Spleen (tissue), 11 donors: ENCODE data around the gene FAM78B. TPM values are rescaled to one million over a fixed set of nuclear protein-coding genes. Genes with fewer than 3 reads are reported as not detected.

Source experiments
- DNase-seq: peaks from one replicate; pipeline ENCODE4 v3.0.0-alpha.2; 2020
- H3K27ac ChIP-seq, 8 donors: fragments of 200-600 bp; sonication (generic) in 7 of 8; 1 replicate in 4 of 8; 2 replicates in 4 of 8; pipeline versions ENCODE4 v1.5.0 to v1.8.0; 2016 to 2021; ENCODE audit warnings: inconsistent platforms in 4 of 8, mild to moderate bottlenecking in 4 of 8, moderate library complexity in 1 of 8
- H3K27me3 ChIP-seq, 7 donors: fragments of 200-600 bp; sonication (generic) in 6 of 7; replicated peaks in 1 of 7; 1 replicate in 4 of 7; 2 replicates in 3 of 7; pipeline versions ENCODE4 v1.5.0 to v1.8.0; 2016 to 2021; ENCODE audit warnings: inconsistent platforms in 3 of 7, mild to moderate bottlenecking in 1 of 7
- H3K36me3 ChIP-seq, 6 donors: fragments of 200-600 bp; sonication (generic) in 5 of 6; 1 replicate in 4 of 6; 2 replicates in 2 of 6; pipeline versions ENCODE4 v1.5.0 to v1.8.0; 2016 to 2021; ENCODE audit warnings: inconsistent platforms in 2 of 6
- H3K4me1 ChIP-seq, 6 donors: fragments of 200-600 bp; sonication (generic) in 5 of 6; 1 replicate in 3 of 6; 2 replicates in 3 of 6; pipeline versions ENCODE4 v1.5.0 to v1.8.0; 2016 to 2021; ENCODE audit warnings: inconsistent platforms in 3 of 6
- H3K4me3 ChIP-seq, 8 donors: fragments of 200-600 bp; sonication (generic) in 7 of 8; 1 replicate in 4 of 8; 2 replicates in 4 of 8; pipeline versions ENCODE4 v1.5.0 to v1.8.0; 2016 to 2021; ENCODE audit warnings: inconsistent platforms in 4 of 8, mild to moderate bottlenecking in 4 of 8, moderate library complexity in 2 of 8
- H3K9me3 ChIP-seq, 8 donors: fragments of 200-600 bp; sonication (generic) in 7 of 8; 1 replicate in 4 of 8; 2 replicates in 4 of 8; pipeline versions ENCODE4 v1.5.0 to v1.8.0; 2016 to 2021; ENCODE audit warnings: inconsistent platforms in 4 of 8
- POLR2A ChIP-seq, 3 donors: fragments of 450-650 bp; IDR thresholded peaks; one replicate each; pipeline ENCODE4 v1.5.1; 2017; ENCODE audit warnings: antibody characterized with exemption in 3 of 3, mild to moderate bottlenecking in 1 of 3
- POLR2AphosphoS5 ChIP-seq, 3 donors: sonication (generic); formaldehyde crosslinking; IDR thresholded peaks; one replicate each; pipeline ENCODE4 v1.5.1; 2017; ENCODE audit warnings: antibody characterized with exemption in 3 of 3
- WGBS, 5 donors: extraction: QIAGEN DNeasy Blood & Tissue Kit in 3 of 5; methylation state at CpG; one replicate each; pipeline versions ENCODE4 v1.1.5 to v1.1.7; 2013 to 2018; 5-methylcytosine and 5-hydroxymethylcytosine counted together
- intact Hi-C: fragments of 100-400 bp; cut with DNase I; formaldehyde crosslinking; loops from one replicate; pipeline ENCODE4 v1.15.0; 2023; ENCODE audit warnings: low total_unique reads
- polyA plus RNA-seq, 3 donors: library from polyadenylated mRNA; stranded (reverse); fragments of 200-250 nt; gene quantifications; one replicate each; pipeline ENCODE4 v1.2.1, GENCODE V29; 2013
- total RNA-seq, 7 donors: library from RNA; depleted of rRNA in 3 of 7; stranded (reverse); fragments of >200 nt in 3 of 7; fragmentation: NEBNext Ultra II Directional in 4 of 7; extraction: Animal tissue kit (Norgen Biotek cat#: 25700) in 4 of 7; gene quantifications; one replicate each; pipeline versions ENCODE4 v1.1.0 to v1.2.1, GENCODE V29; 2016 to 2021
- TF ChIP-seq, protein P1 (sequence below), 11 experiments: fragments of 200-600 bp in 7 of 11; fragments of 450-650 bp in 4 of 11; sonication (generic) in 4 of 11; IDR thresholded peaks in 8 of 11; conservative IDR thresholded peaks in 3 of 11; 1 replicate in 7 of 11; 2 replicates in 4 of 11; pipeline versions ENCODE4 v1.4.0 to v1.8.0; 2016 to 2021; ENCODE audit warnings: antibody characterized with exemption in 11 of 11, inconsistent platforms in 4 of 11, mild to moderate bottlenecking in 1 of 11
- donor health status: healthy with polysubstance abuse.
- donor health status: DM: no; HTN: no; CAD: no; lungs with moderate emphysema.
- donor health status: DM: no; HTN: no; CAD: no.
- donor health status: Bipolar disorder and iron deficiency.
- donor health status: healthy.
- donor health status: DM: no; HTN: no; CAD: no.
- donor health status: DM: yes; HTN: yes; CAD: no.

The FAM78B gene
- total and polyA plus RNA-seq, 10 donors, result 0.41 to 3.0 (median 1.3) TPM

GRCh38 chr1:166080967-166081870 is 85.6 kb downstream of the FAM78B start:
- DNase-seq, result no peak
- intact Hi-C loops, result no loop called here
- no peaks in the 10 kb centered on the region for H3K27me3 ChIP-seq
- H3K9me3 ChIP-seq, result no peaks in the 10 kb centered on the region
- H3K27ac ChIP-seq, result peak overlapping the region in 5 of 8 donors; percentile 7 to 48 (median 23)
- WGBS, 5 donors, result 44 to 51% (median 49%) methylated on average over 12 to 14 of the region's 14 CpGs
- no peak overlapping the region for H3K4me3 ChIP-seq
- peaks cover 0 to 13% (median 8%) of the 10 kb centered on the region in 6 donors for H3K4me1 ChIP-seq
- TF ChIP-seq POLR2AphosphoS5 (IDR thresholded peaks at IDR 0.05), result peak in 1 of 3 donors; percentile 21
- TF ChIP-seq POLR2A (IDR thresholded peaks at IDR 0.05), result no peak
- no peaks in the 10 kb centered on the region for H3K36me3 ChIP-seq

DNA sequence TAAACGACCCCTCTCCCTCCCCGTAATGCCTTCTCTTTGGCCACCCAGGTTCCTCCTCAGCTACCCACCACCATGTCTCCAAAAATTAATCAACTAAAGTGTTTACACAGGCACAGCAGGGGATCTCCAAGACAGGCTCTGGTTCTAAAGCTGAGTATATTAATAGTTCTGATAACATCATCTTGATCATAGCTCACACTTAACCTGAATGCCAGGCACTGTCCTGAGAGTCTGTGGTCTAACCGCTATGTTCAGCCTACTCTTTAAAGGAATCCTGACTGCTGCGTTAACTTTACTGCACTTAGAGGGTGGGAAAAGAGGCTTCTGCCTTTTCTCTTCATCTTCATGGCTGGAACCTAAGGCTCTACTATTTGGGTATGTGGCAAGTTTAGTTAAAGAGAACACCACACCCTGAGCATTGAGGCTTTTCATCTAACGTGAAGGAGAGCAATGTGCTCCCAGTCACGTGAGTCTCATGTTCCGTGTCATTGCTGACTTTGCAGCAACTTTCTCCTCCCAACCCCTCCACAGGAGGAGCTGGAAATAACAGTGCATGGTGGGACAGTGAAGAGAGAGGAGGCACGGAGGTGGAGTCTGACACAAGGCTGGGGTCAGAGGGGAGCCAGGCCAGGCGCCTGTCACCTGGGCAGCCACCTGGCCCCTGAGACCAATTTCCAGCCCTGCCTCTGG is 86.4 kb downstream of the FAM78B start:
- 43 to 64% (median 46%) methylated on average over 9 of the region's 9 CpGs for WGBS, 5 donors
- no peaks in the 10 kb centered on the region for H3K27me3 ChIP-seq
- no peaks in the 10 kb centered on the region for H3K36me3 ChIP-seq
- H3K9me3 ChIP-seq, result no peaks in the 10 kb centered on the region
- H3K4me3 ChIP-seq, result no peak overlapping the region
- intact Hi-C loops, result no loop called here
- no peak for DNase-seq
- no peak for TF ChIP-seq POLR2A (IDR thresholded peaks at IDR 0.05)
- TF ChIP-seq, protein P1, sequence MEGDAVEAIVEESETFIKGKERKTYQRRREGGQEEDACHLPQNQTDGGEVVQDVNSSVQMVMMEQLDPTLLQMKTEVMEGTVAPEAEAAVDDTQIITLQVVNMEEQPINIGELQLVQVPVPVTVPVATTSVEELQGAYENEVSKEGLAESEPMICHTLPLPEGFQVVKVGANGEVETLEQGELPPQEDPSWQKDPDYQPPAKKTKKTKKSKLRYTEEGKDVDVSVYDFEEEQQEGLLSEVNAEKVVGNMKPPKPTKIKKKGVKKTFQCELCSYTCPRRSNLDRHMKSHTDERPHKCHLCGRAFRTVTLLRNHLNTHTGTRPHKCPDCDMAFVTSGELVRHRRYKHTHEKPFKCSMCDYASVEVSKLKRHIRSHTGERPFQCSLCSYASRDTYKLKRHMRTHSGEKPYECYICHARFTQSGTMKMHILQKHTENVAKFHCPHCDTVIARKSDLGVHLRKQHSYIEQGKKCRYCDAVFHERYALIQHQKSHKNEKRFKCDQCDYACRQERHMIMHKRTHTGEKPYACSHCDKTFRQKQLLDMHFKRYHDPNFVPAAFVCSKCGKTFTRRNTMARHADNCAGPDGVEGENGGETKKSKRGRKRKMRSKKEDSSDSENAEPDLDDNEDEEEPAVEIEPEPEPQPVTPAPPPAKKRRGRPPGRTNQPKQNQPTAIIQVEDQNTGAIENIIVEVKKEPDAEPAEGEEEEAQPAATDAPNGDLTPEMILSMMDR (IDR thresholded peaks at IDR 0.05 in 8 of 11, conservative IDR thresholded peaks at IDR 0.05 in 3 of 11), result no peak
- TF ChIP-seq POLR2AphosphoS5 (IDR thresholded peaks at IDR 0.05), result no peak
- peak overlapping the region in 5 of 8 donors; percentile 7 to 48 (median 23) for H3K27ac ChIP-seq
- peaks cover 0 to 13% (median 8%) of the 10 kb centered on the region in 6 donors for H3K4me1 ChIP-seq

GRCh38 chr1:166079276-166079675 is 87.5 kb downstream of the FAM78B start:
- no peaks in the 10 kb centered on the region for H3K36me3 ChIP-seq
- 79 to 92% (median 83%) methylated on average over 2 of the region's 2 CpGs for WGBS, 5 donors
- TF ChIP-seq POLR2A (IDR thresholded peaks at IDR 0.05) (no peak), POLR2AphosphoS5 (IDR thresholded peaks at IDR 0.05) (no peak)
- TF ChIP-seq, protein P1 (IDR thresholded peaks at IDR 0.05 in 8 of 11, conservative IDR thresholded peaks at IDR 0.05 in 3 of 11), result no peak
- H3K27me3 ChIP-seq, result no peaks in the 10 kb centered on the region
- intact Hi-C loops, result no loop called here
- H3K4me1 ChIP-seq, result peaks cover 0 to 13% (median 8%) of the 10 kb centered on the region in 6 donors
- no peak for DNase-seq
- no peaks in the 10 kb centered on the region for H3K9me3 ChIP-seq
- H3K27ac ChIP-seq, result no peak overlapping the region
- no peak overlapping the region for H3K4me3 ChIP-seq

GRCh38 chr1:166073489-166073888 is 93.3 kb downstream of the FAM78B start:
- H3K27ac ChIP-seq, result no peak overlapping the region
- WGBS, 5 donors, result 68 to 86% (median 77%) methylated on average over 3 of the region's 3 CpGs

More at GRCh38 chr1:166073489-166073888, 93.3 kb downstream of the FAM78B start:
- Histone ChIP-seq H3K4me3 (no peak overlapping the region), H3K27me3 (no peaks in the 10 kb centered on the region), H3K36me3 (no peaks in the 10 kb centered on the region), H3K9me3 (no peaks in the 10 kb centered on the region), H3K4me1 (no peaks in the 10 kb centered on the region)
- intact Hi-C loops, result no loop called here
- TF ChIP-seq, protein P1 (IDR thresholded peaks at IDR 0.05 in 8 of 11, conservative IDR thresholded peaks at IDR 0.05 in 3 of 11), result no peak
- no peak for TF ChIP-seq POLR2A (IDR thresholded peaks at IDR 0.05)
- TF ChIP-seq POLR2AphosphoS5 (IDR thresholded peaks at IDR 0.05), result no peak
- no peak for DNase-seq
